ENCODE measurements around the gene RBX1.

The RBX1 gene

DNA sequence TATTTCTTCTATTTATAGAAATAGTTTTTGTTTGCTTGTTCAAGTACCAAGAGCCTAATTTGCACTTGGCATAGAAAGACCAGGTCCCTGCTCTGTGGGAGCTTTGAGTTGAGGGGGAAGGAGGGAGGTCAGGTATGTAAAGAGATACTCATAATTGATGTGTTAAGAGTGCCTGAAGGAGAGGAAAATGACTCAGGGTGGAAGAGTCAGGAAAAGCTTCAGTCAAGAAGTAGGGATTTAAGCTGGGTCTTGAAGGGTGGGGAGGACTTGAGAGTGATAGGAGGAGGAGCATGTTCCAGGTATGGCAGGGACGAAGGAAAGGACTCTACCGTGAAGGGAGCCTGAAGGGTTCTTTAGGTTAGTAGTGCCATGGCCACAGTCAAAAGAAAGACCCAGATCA, 9.0 kb downstream of the RBX1 start:
- H3K36me3 ChIP-seq: peaks cover 74% of the 10 kb centered on the region
- no peak for DNase-seq
- no peaks in the 10 kb centered on the region for H3K9me3 ChIP-seq
- no peaks in the 10 kb centered on the region for H3K27me3 ChIP-seq
- H3K4me3 ChIP-seq (ENCODE audit: low read depth, low read length): no peak overlapping the region
- no peaks in the 10 kb centered on the region; the same call in 1 of the 2 replicates for H3K4me1 ChIP-seq
- TF ChIP-seq, protein P1, sequence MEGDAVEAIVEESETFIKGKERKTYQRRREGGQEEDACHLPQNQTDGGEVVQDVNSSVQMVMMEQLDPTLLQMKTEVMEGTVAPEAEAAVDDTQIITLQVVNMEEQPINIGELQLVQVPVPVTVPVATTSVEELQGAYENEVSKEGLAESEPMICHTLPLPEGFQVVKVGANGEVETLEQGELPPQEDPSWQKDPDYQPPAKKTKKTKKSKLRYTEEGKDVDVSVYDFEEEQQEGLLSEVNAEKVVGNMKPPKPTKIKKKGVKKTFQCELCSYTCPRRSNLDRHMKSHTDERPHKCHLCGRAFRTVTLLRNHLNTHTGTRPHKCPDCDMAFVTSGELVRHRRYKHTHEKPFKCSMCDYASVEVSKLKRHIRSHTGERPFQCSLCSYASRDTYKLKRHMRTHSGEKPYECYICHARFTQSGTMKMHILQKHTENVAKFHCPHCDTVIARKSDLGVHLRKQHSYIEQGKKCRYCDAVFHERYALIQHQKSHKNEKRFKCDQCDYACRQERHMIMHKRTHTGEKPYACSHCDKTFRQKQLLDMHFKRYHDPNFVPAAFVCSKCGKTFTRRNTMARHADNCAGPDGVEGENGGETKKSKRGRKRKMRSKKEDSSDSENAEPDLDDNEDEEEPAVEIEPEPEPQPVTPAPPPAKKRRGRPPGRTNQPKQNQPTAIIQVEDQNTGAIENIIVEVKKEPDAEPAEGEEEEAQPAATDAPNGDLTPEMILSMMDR (IDR thresholded peaks at IDR 0.05; ENCODE audit: low read depth, low read length): no peak

DNA sequence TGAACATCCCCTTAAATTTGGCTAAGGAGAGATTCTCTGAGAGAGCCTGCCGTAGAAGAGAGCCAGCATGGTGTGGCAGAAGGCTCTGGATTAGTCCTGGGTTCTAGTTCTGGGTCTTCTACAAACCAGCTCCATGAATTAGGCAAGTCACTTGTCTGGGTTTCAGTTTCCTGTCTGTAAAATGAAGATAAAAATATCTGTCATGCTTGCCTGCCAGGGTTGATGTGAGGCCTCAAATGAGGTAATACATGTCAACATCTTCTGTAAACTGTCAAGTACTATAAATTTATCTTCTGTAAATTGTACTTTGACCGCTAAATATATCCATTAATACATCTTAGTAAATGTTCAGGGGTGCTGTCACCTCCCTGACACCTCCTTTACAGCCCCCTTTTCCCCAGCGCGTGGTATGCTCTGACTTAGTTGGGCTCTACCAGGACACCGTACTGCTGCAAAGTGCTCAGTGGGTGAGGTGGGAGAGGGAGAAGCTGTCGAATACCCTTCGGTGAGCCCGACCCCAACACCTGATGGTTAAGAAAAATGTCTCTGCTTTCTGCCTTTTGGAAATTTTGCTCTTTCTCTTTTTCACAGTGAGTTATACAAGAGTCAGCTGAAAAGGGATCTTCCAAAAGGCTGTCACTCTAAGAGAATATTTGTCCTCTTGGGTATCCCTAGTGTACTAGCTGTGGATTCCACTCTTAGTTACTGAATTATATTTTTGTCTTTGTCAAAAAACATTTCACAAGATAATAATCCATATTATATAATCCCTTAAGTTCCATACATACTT, 15.0 kb downstream of the RBX1 start:
- no peaks in the 10 kb centered on the region for H3K27me3 ChIP-seq
- H3K4me3 ChIP-seq (ENCODE audit: low read depth, low read length): no peak overlapping the region
- no peaks in the 10 kb centered on the region for H3K9me3 ChIP-seq
- TF ChIP-seq, protein P1 (IDR thresholded peaks at IDR 0.05; ENCODE audit: low read depth, low read length): no peak
- H3K4me1 ChIP-seq: no peaks in the 10 kb centered on the region; the same call in 1 of the 2 replicates
- DNase-seq: no peak
- H3K36me3 ChIP-seq: peaks cover 71% of the 10 kb centered on the region

DNA sequence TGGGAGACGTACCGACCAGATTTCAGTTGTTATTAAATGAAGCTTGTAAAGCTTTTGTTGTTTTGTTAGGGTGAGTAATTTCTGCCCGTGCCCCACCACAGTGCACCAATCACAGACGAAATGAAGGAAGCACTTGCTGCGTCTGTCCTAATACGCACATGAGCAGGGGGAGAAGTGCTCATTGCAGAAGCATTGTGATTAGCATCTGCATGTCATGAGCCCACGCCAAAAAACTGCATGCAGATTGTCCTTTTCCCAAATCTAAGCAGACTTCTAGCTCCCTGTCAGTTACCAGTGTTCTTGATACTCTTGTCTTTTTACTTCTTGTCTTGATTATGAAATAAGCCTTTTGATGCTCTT, 15.5 kb downstream of the RBX1 start:
- H3K9me3 ChIP-seq: no peaks in the 10 kb centered on the region
- TF ChIP-seq, protein P1 (IDR thresholded peaks at IDR 0.05; ENCODE audit: low read depth, low read length): no peak
- no peaks in the 10 kb centered on the region; the same call in 1 of the 2 replicates for H3K4me1 ChIP-seq
- DNase-seq: no peak
- H3K36me3 ChIP-seq: peaks cover 68% of the 10 kb centered on the region
- no peak overlapping the region for H3K4me3 ChIP-seq (ENCODE audit: low read depth, low read length)
- H3K27me3 ChIP-seq: no peaks in the 10 kb centered on the region

DNA sequence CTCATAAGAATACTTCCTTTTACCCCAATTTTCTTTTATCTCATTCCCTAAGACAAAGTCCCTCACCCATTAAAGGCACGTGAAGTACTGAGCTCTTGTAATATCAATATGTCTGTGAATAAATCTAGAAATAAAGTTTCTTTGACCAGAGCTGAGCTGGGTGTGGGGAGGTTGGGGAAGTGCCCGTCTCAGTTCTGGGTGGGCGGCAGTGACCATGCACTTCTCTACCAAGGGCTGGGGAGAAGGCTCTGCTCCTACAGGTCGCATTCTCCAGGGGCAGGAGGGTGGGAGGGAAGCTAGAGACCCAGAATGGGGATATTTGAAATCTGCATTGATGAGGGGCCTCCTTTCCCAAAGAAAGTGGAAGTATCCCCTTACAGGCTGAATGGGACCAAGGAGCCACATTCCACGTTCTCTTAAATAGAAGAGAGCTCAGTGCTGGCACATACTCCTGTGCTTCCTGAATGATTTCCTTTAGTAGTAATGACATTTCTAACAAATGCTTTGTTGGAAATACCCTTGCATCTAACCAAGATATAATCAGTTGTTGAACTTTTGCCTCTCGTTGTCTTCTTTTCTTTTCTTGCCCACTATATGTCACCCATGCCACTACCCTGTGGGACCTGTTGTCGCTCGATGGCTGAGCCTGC, 16.1 kb downstream of the RBX1 start:
- Histone ChIP-seq H3K9me3 (no peaks in the 10 kb centered on the region), H3K27me3 (no peaks in the 10 kb centered on the region), H3K36me3 (peaks cover 63% of the 10 kb centered on the region), H3K4me1 (no peaks in the 10 kb centered on the region; the same call in 1 of the 2 replicates), H3K4me3 (ENCODE audit: low read depth, low read length) (no peak overlapping the region)
- TF ChIP-seq, protein P1 (IDR thresholded peaks at IDR 0.05; ENCODE audit: low read depth, low read length): no peak
- no peak for DNase-seq

DNA sequence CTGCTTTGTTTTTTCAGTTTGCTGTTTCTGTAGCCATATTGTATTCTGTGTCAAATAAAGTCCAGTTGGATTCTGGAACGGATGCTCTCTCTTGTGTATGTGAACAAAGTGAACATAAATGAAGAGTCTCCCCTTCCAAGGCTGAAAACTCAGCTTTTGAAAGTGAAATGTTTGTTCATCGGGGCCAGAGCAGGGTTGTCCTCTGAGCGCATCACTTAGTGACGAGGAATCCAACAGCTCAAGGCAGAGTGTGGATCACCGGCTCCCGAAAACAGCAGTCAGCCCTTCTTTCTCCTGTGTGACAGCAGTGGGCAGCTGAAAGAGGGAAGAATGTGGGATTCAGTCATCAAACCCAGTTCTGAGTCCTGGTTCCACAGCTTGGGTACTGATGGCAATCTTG, 21.4 kb downstream of the RBX1 start:
- Histone ChIP-seq H3K9me3 (no peaks in the 10 kb centered on the region), H3K36me3 (peaks cover 29% of the 10 kb centered on the region), H3K27me3 (no peaks in the 10 kb centered on the region), H3K4me3 (ENCODE audit: low read depth, low read length) (no peak overlapping the region), H3K4me1 (no peaks in the 10 kb centered on the region)
- DNase-seq: no peak
- TF ChIP-seq, protein P1 (IDR thresholded peaks at IDR 0.05; ENCODE audit: low read depth, low read length): no peak

DNA sequence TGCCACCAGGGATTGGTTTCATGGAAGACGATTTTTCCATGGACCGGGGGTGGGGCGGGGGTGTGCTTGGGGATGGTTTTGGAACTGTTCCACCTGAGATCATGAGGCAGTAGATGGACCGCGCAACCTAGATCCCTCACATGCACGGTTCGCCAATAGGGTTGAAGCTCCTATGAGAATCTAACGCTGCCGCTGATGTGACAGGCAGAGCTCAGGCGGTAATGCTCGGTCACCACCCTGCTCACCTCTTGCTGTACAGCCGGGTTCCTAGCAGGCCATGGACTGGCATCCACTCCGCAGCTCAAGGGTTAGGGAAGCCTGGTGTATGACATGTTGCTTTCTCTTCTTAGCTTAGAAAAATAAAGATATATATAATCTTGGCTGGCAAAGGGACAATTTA, 22.0 kb downstream of the RBX1 start:
- DNase-seq: no peak
- Histone ChIP-seq H3K4me3 (ENCODE audit: low read depth, low read length) (no peak overlapping the region), H3K36me3 (peaks cover 26% of the 10 kb centered on the region), H3K27me3 (no peaks in the 10 kb centered on the region), H3K4me1 (no peaks in the 10 kb centered on the region), H3K9me3 (no peaks in the 10 kb centered on the region)
- TF ChIP-seq, protein P1 (IDR thresholded peaks at IDR 0.05; ENCODE audit: low read depth, low read length): no peak

Measured in BE2C (cell line).